ENCODE data around the gene PAM.

DNA sequence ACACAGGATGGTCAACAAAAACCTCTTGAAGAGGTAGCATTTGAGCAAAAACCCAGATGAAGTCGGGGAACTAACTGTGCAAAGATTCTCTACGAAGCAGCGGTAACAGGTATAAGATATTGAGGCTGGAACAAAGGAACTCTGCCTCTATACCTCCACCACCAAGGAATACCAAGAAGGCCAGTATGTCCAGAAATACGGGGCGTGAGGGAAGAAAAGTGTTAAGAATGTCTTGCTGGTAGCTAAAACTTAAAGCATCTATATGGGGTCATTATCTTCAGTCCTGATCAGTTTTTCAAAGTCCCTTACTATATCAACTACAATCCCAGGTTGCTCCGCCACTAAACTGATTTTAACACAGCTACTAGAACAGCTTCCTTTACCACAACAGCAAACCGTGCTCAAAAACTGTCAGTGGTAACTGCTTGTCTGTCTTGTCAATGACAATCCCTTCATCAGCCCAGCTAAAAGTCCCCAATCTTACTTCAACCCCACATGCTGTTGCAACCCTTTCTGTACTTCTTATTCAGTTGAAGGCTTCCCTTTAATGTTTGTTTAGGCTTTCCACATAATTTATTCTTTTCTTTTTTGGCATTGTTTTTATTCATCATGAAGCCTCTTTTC is 9.4 kb downstream of the PAM start:
- TF ChIP-seq, protein P1, sequence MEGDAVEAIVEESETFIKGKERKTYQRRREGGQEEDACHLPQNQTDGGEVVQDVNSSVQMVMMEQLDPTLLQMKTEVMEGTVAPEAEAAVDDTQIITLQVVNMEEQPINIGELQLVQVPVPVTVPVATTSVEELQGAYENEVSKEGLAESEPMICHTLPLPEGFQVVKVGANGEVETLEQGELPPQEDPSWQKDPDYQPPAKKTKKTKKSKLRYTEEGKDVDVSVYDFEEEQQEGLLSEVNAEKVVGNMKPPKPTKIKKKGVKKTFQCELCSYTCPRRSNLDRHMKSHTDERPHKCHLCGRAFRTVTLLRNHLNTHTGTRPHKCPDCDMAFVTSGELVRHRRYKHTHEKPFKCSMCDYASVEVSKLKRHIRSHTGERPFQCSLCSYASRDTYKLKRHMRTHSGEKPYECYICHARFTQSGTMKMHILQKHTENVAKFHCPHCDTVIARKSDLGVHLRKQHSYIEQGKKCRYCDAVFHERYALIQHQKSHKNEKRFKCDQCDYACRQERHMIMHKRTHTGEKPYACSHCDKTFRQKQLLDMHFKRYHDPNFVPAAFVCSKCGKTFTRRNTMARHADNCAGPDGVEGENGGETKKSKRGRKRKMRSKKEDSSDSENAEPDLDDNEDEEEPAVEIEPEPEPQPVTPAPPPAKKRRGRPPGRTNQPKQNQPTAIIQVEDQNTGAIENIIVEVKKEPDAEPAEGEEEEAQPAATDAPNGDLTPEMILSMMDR (IDR thresholded peaks at IDR 0.05; ENCODE audit: control extremely low read depth in 1 of 3, insufficient read depth in 1 of 3, low read depth in 1 of 3, low read length in 3 of 3) = no peak
- TF ChIP-seq POLR2AphosphoS5 (IDR thresholded peaks at IDR 0.05; ENCODE audit: low read depth, low read length) (no peak), TCF12 (IDR thresholded peaks at IDR 0.05; ENCODE audit: low read depth, low read length) (no peak), POLR2A (IDR thresholded peaks at IDR 0.05; ENCODE audit: control extremely low read depth in 1 of 2, low read depth in 2 of 2, low read length in 2 of 2) (no peak), KDM5A (IDR thresholded peaks at IDR 0.05; ENCODE audit: low read length) (no peak), EZH2 (IDR thresholded peaks at IDR 0.05; ENCODE audit: low read depth, low read length, severe bottlenecking) (no peak), SP1 (IDR thresholded peaks at IDR 0.05; ENCODE audit: low read depth, low read length) (no peak)

Measured in H1 (cell line).